Measurements from ENCODE around the gene KIAA1958.

DNA sequence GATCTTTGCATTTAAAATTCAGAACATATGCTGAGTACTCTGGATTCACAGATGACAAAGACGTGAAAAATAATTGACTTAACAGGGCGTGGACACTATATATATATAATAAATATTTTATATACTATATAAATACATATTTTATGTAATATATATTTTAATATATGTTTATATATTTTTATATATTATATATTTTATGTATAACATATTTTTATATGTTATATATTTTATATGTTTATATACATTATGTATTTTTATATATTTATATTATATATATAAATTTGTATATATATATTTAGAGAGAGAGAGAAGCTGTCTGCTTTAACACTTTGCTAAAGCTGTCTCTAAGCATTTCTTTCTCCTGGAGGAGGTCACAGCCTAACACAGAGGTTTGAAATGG is 118.2 kb downstream of the KIAA1958 start:
- TF ChIP-seq, protein P1, sequence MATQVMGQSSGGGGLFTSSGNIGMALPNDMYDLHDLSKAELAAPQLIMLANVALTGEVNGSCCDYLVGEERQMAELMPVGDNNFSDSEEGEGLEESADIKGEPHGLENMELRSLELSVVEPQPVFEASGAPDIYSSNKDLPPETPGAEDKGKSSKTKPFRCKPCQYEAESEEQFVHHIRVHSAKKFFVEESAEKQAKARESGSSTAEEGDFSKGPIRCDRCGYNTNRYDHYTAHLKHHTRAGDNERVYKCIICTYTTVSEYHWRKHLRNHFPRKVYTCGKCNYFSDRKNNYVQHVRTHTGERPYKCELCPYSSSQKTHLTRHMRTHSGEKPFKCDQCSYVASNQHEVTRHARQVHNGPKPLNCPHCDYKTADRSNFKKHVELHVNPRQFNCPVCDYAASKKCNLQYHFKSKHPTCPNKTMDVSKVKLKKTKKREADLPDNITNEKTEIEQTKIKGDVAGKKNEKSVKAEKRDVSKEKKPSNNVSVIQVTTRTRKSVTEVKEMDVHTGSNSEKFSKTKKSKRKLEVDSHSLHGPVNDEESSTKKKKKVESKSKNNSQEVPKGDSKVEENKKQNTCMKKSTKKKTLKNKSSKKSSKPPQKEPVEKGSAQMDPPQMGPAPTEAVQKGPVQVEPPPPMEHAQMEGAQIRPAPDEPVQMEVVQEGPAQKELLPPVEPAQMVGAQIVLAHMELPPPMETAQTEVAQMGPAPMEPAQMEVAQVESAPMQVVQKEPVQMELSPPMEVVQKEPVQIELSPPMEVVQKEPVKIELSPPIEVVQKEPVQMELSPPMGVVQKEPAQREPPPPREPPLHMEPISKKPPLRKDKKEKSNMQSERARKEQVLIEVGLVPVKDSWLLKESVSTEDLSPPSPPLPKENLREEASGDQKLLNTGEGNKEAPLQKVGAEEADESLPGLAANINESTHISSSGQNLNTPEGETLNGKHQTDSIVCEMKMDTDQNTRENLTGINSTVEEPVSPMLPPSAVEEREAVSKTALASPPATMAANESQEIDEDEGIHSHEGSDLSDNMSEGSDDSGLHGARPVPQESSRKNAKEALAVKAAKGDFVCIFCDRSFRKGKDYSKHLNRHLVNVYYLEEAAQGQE (IDR thresholded peaks at IDR 0.05; ENCODE audit: low read depth, low read length), result no peak
- TF ChIP-seq, protein P2, sequence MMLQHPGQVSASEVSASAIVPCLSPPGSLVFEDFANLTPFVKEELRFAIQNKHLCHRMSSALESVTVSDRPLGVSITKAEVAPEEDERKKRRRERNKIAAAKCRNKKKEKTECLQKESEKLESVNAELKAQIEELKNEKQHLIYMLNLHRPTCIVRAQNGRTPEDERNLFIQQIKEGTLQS (IDR thresholded peaks at IDR 0.05; ENCODE audit: borderline replicate concordance, extremely low read depth, low read depth, low read length), result no peak
- TF ChIP-seq, protein P3, sequence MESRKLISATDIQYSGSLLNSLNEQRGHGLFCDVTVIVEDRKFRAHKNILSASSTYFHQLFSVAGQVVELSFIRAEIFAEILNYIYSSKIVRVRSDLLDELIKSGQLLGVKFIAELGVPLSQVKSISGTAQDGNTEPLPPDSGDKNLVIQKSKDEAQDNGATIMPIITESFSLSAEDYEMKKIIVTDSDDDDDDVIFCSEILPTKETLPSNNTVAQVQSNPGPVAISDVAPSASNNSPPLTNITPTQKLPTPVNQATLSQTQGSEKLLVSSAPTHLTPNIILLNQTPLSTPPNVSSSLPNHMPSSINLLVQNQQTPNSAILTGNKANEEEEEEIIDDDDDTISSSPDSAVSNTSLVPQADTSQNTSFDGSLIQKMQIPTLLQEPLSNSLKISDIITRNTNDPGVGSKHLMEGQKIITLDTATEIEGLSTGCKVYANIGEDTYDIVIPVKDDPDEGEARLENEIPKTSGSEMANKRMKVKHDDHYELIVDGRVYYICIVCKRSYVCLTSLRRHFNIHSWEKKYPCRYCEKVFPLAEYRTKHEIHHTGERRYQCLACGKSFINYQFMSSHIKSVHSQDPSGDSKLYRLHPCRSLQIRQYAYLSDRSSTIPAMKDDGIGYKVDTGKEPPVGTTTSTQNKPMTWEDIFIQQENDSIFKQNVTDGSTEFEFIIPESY (IDR thresholded peaks at IDR 0.05), result no peak

Data from GM12878 (cell line).